HG03060 (cell line): ENCODE measurements around the gene WIPF1.

ENCODE experiments used
- ATAC-seq: cut with Tn5 transposase; IDR thresholded peaks from one replicate; pipeline ENCODE4 v1.9.1; 2021; ENCODE audit warnings: low read depth, moderate number of reproducible peaks; ENCODE audit not compliant: unreplicated experiment

The WIPF1 gene

GRCh38 chr2:174599310-174599921, 1.8 kb upstream of the WIPF1 start:
- no peak for ATAC-seq

- ATAC-seq: no peak
Measured at GRCh38 chr2:174597009-174597344, 627 bp downstream of the WIPF1 start.

GRCh38 chr2:174595891-174596397, 1.7 kb downstream of the WIPF1 start:
- ATAC-seq: no peak

- no peak for ATAC-seq
Measured at GRCh38 chr2:174595116-174595809, 2.3 kb downstream of the WIPF1 start.

- ATAC-seq: no peak
Measured at GRCh38 chr2:174594456-174594855, 3.1 kb downstream of the WIPF1 start.

GRCh38 chr2:174593574-174594203, 3.9 kb downstream of the WIPF1 start:
- peak; percentile 42 for ATAC-seq

- ATAC-seq: no peak
Measured at GRCh38 chr2:174593041-174593440, 4.6 kb downstream of the WIPF1 start.

GRCh38 chr2:174591740-174592139, 5.9 kb downstream of the WIPF1 start:
- ATAC-seq: no peak

- ATAC-seq: no peak
Measured at GRCh38 chr2:174590928-174591648, 6.5 kb downstream of the WIPF1 start.

GRCh38 chr2:174590346-174590745, 7.3 kb downstream of the WIPF1 start:
- no peak for ATAC-seq

- ATAC-seq: no peak
Measured at GRCh38 chr2:174589334-174589733, 8.3 kb downstream of the WIPF1 start.

GRCh38 chr2:174588463-174588862, 9.1 kb downstream of the WIPF1 start:
- no peak for ATAC-seq

GRCh38 chr2:174587579-174587978, 10.0 kb downstream of the WIPF1 start:
- no peak for ATAC-seq

GRCh38 chr2:174586418-174587295, 10.9 kb downstream of the WIPF1 start:
- ATAC-seq: no peak

GRCh38 chr2:174585657-174586252, 11.8 kb downstream of the WIPF1 start:
- ATAC-seq: no peak

GRCh38 chr2:174585146-174585545, 12.5 kb downstream of the WIPF1 start:
- ATAC-seq: no peak

GRCh38 chr2:174581491-174581890, 16.1 kb downstream of the WIPF1 start:
- ATAC-seq: no peak

GRCh38 chr2:174580951-174581350, 16.7 kb downstream of the WIPF1 start:
- no peak for ATAC-seq

- ATAC-seq: no peak
Measured at GRCh38 chr2:174577967-174578589, 19.5 kb downstream of the WIPF1 start.
